Stimulated activated CD8-positive, alpha-beta memory T cell treated with anti-CD3 and anti-CD28 coated beads, Interleukin-7, amount 100 ng/mL, for 48 hours (primary cell): ENCODE data around the gene TUT4.
A peak's percentile ranks its signal among the peaks of the same experiment; 100 is the strongest.

Experiments used
- DNase-seq, 2 donors: peaks; one replicate each; pipeline ENCODE4 v3.0.0-alpha.2; 2020; ENCODE audit warnings: low read depth in 1 of 2; ENCODE audit errors: extremely low read depth in 1 of 2

Gene TUT4

DNA sequence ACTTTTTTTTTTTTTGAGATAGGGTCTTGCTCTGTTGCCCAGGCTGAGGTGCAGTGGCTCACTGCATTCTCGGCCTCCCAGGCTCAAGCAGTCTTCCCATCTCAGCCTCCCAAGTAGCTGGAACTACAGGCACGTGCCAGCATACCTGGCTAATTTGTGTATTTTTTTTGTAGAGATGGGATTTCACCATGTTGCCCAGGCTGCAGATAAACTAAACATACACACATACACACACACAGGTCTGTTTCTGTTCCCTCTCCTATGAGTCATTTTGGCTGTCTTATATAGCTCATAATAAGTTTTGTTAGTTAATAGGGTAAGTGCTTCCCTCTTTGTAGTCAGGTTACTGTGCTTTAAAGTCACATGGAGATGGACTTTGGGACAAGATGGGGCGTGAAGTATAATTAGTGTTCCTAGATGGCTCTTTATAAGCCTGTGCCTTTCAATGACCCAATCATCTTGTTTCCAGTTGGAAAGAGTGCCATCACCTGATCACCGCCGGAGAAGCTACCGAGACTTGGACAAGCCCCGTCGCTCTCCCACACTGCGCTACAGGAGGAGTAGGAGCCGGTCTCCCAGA lies 139.4 kb downstream of the TUT4 start:
- no peak for DNase-seq

DNA sequence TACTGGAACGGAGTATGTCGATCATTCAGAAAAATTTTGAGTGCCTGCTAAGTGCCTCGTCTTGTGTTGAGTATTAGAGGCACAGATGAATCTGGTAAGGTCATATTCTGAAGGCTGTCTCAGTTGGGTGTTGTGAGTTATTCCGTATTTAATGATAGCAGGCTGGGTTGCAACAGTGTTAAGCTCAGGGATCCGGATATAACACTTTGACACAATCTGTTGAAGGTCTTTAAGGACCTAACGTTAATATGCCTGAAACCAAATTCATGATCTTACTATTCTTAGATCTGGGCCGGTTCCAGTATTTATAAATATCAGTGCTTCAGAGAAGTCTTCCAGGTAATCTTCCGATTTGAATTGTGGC lies 147.9 kb downstream of the TUT4 start:
- DNase-seq = no peak

DNA sequence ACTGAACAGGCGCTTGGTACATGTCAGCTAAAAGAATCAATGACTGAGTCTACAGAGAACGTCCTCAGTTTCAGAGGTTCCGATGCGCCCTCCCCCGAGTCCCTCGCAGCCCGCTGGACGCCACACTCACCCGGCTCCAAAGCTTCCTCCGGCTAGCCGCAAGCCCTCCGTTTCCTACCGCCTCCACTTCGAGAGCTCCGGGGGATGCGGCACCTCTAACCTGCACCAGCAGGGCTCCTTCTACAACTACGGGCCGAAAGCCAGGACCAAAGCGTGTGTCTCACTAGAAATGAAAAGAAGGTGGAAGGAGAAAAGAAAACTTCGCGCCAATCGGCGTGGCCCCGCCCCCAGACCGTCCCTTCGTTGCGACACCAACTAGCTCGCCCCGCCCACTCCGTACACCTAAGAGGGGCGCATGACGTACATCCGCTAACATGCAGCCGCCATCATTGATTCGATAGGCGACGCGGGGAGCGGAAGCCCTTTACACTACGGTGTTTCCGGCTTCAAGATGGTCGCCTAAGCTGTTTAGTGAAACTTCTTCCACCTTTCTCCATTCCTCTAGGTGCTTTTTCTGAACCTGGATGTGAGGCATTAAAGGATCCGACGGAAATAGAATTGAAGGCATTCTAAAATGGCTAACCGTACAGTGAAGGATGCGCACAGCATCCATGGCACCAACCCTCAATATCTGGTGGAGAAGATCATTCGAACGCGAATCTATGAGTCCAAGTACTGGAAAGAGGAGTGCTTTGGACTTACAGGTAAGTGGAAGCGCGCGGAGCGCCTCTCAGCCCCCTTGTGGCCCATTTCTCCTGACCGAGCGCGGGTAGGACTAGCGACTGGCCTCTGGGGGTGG lies 148.5 kb downstream of the TUT4 start, which contains the start of the genes ORC1 and PRPF38A:
Gene ORC1, minus strand, starts transcription at position 308 of the 859 bp plus-strand sequence. CDS start 2,200 bp downstream, outside the sequence.
Gene PRPF38A, plus strand, starts transcription at position 487 of the 859 bp plus-strand sequence. Its CDS starts 148 bp downstream, at position 635.
- DNase-seq = peak; percentile 87 to 97

DNA sequence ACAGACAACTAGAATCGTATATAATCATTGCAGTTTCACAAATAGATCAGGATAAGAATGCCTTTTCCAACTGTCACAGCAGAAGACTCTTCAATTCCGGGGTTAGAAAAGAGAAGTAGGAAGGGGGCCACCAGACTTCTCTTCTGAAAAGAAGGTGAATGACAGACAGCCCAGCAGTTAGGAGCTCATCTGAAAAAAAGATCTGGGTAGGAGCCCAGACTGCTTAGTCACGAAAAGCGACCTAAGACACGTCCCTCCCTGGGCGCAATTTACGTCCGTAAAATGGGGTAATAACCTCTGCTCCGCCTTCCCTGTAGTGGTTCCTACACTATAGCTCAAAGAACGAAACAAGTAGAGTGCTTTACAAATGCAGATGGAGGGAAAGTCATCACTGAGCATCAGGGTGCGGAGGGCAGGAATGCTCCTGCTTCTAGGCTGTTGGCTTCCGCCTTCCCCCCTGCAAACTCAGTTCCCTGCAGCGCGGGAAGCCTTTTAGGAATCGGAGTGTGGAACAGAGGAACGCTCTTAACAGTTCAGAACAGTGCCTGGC lies 149.3 kb downstream of the TUT4 start:
- DNase-seq = peak in 1 of 2 donors; percentile 31

DNA sequence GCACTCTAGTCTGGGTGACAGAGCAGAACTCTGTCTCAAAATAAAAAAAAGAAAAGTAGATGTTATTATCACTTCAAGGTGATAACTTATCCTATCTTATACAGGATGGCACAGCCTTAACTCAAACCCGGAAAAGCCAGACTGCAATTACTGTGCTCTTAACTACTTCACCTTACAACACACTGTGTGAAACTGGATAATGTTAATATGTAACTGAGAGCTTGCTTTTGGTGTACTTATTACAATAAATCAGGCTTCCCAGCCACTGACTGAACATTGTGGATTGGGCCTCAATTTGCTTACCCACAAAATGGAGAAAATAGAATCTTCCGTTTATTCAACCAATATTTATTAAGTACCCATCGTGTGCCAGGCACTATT lies 150.0 kb downstream of the TUT4 start:
- no peak for DNase-seq

DNA sequence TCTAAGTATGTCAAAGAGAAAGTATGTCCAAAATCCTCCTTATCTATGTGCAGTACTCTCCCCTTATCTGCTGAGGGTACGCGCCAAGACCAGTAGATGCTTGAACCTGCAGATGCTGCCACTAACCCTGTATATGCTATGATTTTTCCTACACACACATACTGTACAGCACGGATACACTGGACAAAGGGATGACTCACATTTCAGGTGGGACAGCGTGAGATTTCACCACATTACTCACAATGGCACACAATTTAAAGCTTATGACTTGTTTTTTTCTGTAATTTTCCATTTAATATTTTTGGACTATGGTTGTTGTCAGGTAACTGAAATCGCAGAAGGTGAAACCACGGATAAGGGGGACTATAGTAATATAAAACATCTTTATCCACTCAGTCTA lies 152.8 kb downstream of the TUT4 start:
- no peak for DNase-seq

DNA sequence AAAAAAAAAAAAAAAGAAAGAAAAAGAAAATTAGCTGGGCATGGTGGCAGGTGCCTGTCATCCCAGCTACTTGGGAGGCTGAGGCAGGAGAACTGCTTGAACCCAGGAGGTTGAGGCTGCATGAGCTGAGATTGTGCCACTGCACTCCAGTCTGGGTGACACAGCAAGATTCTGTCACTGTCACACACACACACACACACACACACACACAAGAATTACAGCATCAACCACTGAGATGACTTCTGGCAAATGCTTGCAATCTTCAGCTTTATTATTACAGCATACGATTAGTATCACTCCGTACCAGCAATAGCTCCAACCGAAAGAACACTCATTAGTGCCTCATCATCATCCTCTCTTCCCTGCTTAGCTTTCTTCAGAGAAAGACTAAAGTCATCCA lies 153.3 kb downstream of the TUT4 start:
- DNase-seq = no peak

DNA sequence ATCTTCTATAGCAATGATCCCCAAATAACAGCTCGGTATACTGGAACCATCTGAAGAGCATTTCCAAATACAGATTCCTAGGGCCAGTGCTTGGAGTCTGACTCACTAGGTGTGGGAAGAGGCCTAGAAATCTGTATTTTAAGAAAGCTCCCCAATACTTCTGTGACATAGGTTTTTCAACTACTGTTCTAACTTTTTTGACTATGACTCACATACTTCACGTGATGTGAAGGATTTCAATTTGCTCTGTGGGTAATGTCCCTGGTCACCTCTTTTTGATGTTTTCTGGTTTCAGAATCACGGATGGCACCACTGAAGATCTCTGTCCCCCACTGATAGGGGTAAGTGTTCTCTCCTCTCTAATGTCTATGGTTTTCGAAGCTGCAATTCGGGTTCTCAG lies 159.7 kb downstream of the TUT4 start:
- no peak for DNase-seq

DNA sequence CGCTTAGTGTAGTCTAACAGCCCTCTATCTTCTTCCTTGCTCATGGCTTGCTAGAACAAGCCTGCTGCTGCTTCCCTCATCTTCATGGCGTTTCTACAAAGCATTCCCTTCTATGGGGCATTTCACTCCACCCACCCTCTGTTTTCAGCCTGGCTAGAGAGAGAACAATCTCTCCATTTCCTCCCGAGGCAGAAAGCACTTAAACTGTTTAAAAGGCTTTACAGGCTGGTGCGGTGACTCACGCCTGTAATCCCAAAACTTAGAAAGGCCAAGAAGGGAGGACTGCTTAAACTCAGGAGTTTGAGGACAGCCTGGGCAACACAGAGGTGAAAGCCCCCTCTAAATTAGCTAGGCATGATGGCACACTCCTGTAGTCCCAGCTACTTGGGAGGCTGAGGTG lies 166.4 kb downstream of the TUT4 start:
- DNase-seq = no peak

DNA sequence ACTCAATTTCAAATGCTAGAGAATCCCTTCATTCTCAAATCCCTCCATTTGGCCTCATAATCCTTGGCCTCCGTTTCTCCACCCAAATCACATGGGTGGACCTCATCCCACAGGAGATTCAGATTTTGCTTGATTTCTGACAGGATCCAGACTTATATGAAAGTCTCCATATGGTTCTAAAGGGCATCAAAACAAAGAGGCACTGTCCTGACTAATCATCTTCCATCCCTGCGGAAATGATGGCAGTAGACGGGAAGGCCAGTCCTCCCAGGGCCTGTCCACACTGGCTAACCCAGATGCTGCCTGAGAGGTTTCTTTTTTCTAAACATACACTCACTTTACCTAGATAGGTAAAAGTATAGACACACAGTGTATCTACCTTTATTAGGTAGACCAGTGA lies 167.5 kb downstream of the TUT4 start:
- no peak for DNase-seq
